HEK293T (cell line): ENCODE data around the gene MAGIX.

ENCODE experiments used
- CTCF ChIA-PET: fragments of 350-600 bp; formaldehyde crosslinking; extraction: SDS; loops from one replicate; lab custom pipeline; 2021; ENCODE audit warnings: antibody characterized with exemption, inconsistent platforms; lab: Yijun Ruan, JAX
- POLR2A ChIA-PET: fragments of 350-600 bp; formaldehyde crosslinking; extraction: SDS; loops from one replicate; lab custom pipeline; 2020; ENCODE audit warnings: antibody characterized with exemption, inconsistent platforms; lab: Yijun Ruan, JAX
- DNase-seq: peaks from one replicate; pipeline ENCODE4 v3.0.0; 2012; ENCODE audit warnings: mixed read lengths; ENCODE audit errors: extremely low spot score
- ARNT ChIP-seq: fragments of 450-650 bp; IDR thresholded peaks from 2 replicates; pipeline ENCODE4 v1.6.1; 2017; ENCODE audit warnings: mild to moderate bottlenecking
- BHLHE40 ChIP-seq: fragments of 450-650 bp; IDR thresholded peaks from 2 replicates; pipeline ENCODE4 v1.6.1; 2016; ENCODE audit warnings: mild to moderate bottlenecking, moderate library complexity, borderline replicate concordance
- CTBP1 ChIP-seq: fragments of 450-650 bp; IDR thresholded peaks from 2 replicates; pipeline ENCODE4 v1.6.1; 2016; ENCODE audit warnings: borderline replicate concordance
- ELF4 ChIP-seq: fragments of 450-650 bp; IDR thresholded peaks from 2 replicates; pipeline ENCODE4 v1.6.1; 2017; ENCODE audit warnings: antibody characterized with exemption
- FOXA1 ChIP-seq: fragments of 450-650 bp; IDR thresholded peaks from 2 replicates; pipeline ENCODE4 v1.6.1; 2016; ENCODE audit warnings: mild to moderate bottlenecking
- FOXK2 ChIP-seq: fragments of 450-650 bp; IDR thresholded peaks from 2 replicates; pipeline ENCODE4 v1.6.1; 2016; ENCODE audit warnings: mild to moderate bottlenecking
- FOXM1 ChIP-seq: fragments of 450-650 bp; IDR thresholded peaks from 2 replicates; pipeline ENCODE4 v1.6.1; 2017; ENCODE audit warnings: mild to moderate bottlenecking, borderline replicate concordance
- HDGF ChIP-seq: fragments of 450-650 bp; IDR thresholded peaks from 2 replicates; pipeline ENCODE4 v1.6.1; 2017; ENCODE audit warnings: antibody characterized with exemption, borderline replicate concordance
- L3MBTL2 ChIP-seq: fragments of 450-650 bp; conservative IDR thresholded peaks from 2 replicates; pipeline ENCODE4 v1.6.1; 2016; ENCODE audit warnings: mild to moderate bottlenecking
- LEF1 ChIP-seq: fragments of 450-650 bp; IDR thresholded peaks from 2 replicates; pipeline ENCODE4 v1.6.1; 2017; ENCODE audit warnings: mild to moderate bottlenecking, borderline replicate concordance
- NFRKB ChIP-seq: fragments of 450-650 bp; IDR thresholded peaks from 2 replicates; pipeline ENCODE4 v1.6.1; 2016; ENCODE audit warnings: mild to moderate bottlenecking, moderate library complexity
- SP1 ChIP-seq: fragments of 450-650 bp; IDR thresholded peaks from 2 replicates; pipeline ENCODE4 v1.6.1; 2017
- SUZ12 ChIP-seq: fragments of 450-650 bp; IDR thresholded peaks from 2 replicates; pipeline ENCODE4 v1.6.1; 2016; ENCODE audit warnings: mild to moderate bottlenecking
- TARDBP ChIP-seq: fragments of 450-650 bp; IDR thresholded peaks from 2 replicates; pipeline ENCODE4 v1.6.1; 2016
- ZNF384 ChIP-seq: fragments of 450-650 bp; IDR thresholded peaks from 2 replicates; pipeline ENCODE4 v1.6.1; 2016
- TF ChIP-seq, protein P1 (sequence below): fragments of 450-650 bp; IDR thresholded peaks from 2 replicates; pipeline ENCODE4 v1.6.1; 2016

MAGIX gene

DNA sequence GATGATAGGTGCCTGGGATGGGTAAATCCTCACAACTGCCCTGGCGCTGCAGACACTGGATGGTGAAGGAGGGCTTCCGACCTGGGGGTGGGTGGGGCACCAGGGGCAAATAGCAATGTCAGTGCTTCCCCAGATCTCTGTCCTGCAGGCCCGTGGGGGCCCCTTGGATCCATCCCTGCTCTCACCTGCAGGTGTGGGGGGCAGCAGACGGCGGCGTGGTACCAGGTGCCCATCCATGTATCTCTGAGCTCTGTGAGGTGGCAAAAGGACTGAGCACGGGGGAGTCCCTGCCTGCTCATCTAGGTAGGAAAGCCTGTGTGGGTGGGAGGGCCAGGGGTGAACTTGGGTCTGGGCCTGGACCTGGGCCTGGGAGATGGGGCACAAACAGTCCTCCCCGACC lies 44.0 kb downstream of the MAGIX start:
- no peak for TF ChIP-seq LEF1
- TF ChIP-seq FOXA1, result no peak
- CTCF ChIA-PET, result no interaction called here
- no peak for DNase-seq
- POLR2A ChIA-PET, result interaction anchor here (0.8 kb wide), 1 partner anchor 29 kb away, joined by 3 read pairs; the partner anchor contains the start of gene CCDC22

DNA sequence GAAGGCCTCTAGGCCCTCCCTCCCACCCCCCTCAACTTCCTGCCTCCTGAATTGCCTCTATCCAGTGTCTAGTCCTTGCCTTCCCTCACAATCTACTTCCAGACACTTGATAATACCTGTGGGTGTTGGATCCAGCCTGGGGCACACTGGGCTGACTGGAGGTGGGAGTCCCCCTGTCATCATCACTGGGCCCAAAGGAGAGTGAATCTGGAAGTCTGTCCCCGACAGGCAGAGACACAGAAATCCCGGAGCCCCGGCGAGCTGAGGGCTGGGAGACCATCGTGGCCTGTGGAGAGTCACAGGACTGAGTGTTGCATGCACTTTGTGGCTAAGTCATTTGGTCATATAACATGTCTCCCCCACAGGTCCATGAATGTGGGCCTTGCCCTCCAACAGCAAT lies 45.8 kb downstream of the MAGIX start:
- CTCF ChIA-PET, result no interaction called here
- DNase-seq, result no peak
- POLR2A ChIA-PET, result no interaction called here

DNA sequence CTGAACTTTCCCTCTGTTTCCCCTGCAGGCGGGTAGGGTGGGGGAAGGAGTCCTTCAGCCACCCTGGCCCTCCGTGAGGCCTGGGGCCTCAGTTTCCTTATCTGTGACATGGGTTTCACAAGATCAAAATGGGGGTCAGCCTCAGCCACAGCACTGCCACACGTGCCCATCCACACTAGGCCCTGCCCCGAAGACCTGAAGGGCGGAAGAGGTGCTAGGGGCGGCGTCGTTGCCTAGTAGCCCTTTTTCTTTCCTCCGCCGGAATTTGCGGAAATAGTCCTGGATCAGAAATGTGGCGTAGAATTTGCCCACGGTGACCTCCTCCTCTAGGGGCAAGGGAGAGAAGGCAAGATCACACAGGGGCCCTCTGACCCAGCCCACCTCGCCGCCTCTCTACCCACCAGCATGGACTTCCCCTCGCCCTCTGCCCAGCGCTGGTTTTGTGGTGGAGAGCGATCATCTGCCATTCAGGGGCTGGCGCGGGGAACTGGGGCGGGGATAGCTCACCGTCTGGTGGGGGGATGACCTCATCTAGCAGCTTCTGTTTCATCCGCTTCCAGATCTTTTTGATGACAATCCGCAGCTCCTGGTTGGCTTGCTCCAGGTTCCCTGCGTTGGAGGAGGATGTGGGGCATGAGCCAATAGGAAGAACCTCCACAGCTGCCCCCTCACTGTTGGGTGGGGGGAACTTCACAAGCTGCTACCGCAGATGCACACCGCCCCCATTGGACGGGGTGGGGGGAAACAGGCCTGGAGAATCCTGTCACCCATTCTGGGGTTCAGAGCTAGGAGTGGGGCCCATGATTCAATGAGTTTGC lies 47.1 kb downstream of the MAGIX start:
- no peak for DNase-seq
- CTCF ChIA-PET, result no interaction called here
- no peak for TF ChIP-seq FOXM1
- no peak for TF ChIP-seq SP1
- TF ChIP-seq BHLHE40, result no peak
- TF ChIP-seq, protein P1, sequence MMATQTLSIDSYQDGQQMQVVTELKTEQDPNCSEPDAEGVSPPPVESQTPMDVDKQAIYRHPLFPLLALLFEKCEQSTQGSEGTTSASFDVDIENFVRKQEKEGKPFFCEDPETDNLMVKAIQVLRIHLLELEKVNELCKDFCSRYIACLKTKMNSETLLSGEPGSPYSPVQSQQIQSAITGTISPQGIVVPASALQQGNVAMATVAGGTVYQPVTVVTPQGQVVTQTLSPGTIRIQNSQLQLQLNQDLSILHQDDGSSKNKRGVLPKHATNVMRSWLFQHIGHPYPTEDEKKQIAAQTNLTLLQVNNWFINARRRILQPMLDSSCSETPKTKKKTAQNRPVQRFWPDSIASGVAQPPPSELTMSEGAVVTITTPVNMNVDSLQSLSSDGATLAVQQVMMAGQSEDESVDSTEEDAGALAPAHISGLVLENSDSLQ, result no peak
- TF ChIP-seq ARNT, result no peak
- TF ChIP-seq L3MBTL2, result no peak
- no peak for TF ChIP-seq ZNF384
- TF ChIP-seq LEF1, result no peak
- POLR2A ChIA-PET, result no interaction called here

More for the DNA sequence above, 45.8 kb downstream of the MAGIX start:
- no peak for TF ChIP-seq HDGF
- no peak for TF ChIP-seq LEF1
- TF ChIP-seq TARDBP, result no peak
- TF ChIP-seq BHLHE40, result no peak
- no peak for TF ChIP-seq FOXA1
- TF ChIP-seq, protein P1, result no peak
- TF ChIP-seq SP1, result no peak
- no peak for TF ChIP-seq CTBP1
- no peak for TF ChIP-seq L3MBTL2
- no peak for TF ChIP-seq ELF4
- no peak for TF ChIP-seq FOXK2
- TF ChIP-seq FOXM1, result no peak
- no peak for TF ChIP-seq ZNF384
- TF ChIP-seq ARNT, result no peak
- no peak for TF ChIP-seq NFRKB
- no peak for TF ChIP-seq SUZ12

DNA sequence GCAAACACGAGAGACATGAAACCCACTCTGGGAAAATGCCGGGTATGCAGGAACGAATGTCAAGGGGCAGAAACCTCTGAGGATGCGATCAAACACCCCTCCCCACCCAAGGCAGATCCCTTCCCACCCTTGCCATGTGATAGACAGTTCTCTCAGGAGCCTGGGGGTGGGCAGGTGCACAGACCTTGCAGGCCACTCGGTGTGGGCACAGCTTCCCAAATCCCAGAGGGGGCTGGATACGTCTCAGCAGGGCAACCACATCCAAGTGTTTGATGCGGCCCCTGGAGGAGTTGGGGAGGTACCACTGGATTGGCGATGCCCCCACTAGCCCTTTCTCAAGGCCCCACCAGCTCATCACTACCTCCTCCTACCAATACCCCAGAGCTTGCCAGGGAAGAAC lies 47.8 kb downstream of the MAGIX start:
- POLR2A ChIA-PET, result interaction anchor here (0.8 kb wide), 1 partner anchor 10 kb away, joined by 3 read pairs; the partner anchor contains the start of gene SYP
- CTCF ChIA-PET, result no interaction called here
- no peak for DNase-seq
- TF ChIP-seq BHLHE40, result no peak
- TF ChIP-seq ELF4, result no peak
- TF ChIP-seq FOXK2, result no peak
- no peak for TF ChIP-seq FOXA1
- TF ChIP-seq NFRKB, result no peak
- TF ChIP-seq HDGF, result no peak
- TF ChIP-seq TARDBP, result no peak
- TF ChIP-seq SP1, result no peak
- TF ChIP-seq LEF1, result no peak
- no peak for TF ChIP-seq L3MBTL2
- TF ChIP-seq CTBP1, result no peak

DNA sequence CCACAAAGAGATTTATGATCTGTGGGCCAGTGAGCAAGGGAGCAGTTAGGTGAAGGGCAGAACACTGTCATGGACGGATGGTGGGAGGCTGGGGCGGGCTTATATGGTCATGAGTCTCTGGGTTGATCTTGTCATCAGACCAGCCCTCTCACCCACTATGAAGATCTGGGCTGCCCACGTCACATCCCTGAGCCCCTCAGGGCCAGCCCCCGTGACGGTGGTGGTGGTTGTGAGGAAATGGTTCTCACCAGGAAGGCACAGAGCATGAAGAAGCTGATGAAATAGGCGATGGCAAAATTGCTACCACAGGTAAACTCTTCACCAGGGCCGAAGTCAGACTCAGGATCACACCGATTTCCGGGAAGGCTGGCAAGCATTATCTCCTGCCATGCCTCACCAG lies 48.5 kb downstream of the MAGIX start:
- no peak for DNase-seq
- ChIA-PET POLR2A (interaction anchor here (0.8 kb wide), 1 partner anchor 11 kb away, joined by 3 read pairs; the partner anchor contains the start of gene SYP), CTCF (no interaction called here)
- TF ChIP-seq NFRKB, result no peak
- TF ChIP-seq FOXK2, result no peak
- no peak for TF ChIP-seq FOXA1
- no peak for TF ChIP-seq ZNF384
- TF ChIP-seq SUZ12, result no peak
- no peak for TF ChIP-seq ELF4
- no peak for TF ChIP-seq L3MBTL2
- TF ChIP-seq ARNT, result no peak
- TF ChIP-seq LEF1, result no peak
- no peak for TF ChIP-seq HDGF
- TF ChIP-seq FOXM1, result no peak

DNA sequence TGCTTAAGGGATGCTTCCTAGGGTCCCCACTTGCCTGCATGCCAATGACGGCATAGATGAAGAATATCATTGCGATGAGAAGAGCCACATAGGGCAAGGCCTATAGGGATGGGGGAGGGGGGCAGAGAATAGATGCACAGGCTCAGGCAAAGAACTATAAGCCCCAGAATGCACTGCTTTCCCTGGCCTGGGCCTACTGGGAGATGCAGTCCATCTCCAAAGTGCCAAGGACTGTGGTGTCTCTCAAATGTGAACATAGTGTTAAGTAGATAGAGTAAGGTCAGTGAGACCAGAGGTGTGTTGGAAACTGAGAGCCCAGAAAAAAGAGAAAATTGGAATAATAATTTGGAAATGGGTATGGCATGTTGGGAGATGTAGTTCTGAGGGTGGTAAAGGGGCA lies 49.7 kb downstream of the MAGIX start:
- DNase-seq, result no peak
- no peak for TF ChIP-seq TARDBP
- TF ChIP-seq FOXA1, result no peak
- no peak for TF ChIP-seq ELF4
- TF ChIP-seq FOXM1, result no peak
- TF ChIP-seq L3MBTL2, result no peak
- TF ChIP-seq NFRKB, result no peak
- TF ChIP-seq, protein P1, result no peak
- TF ChIP-seq FOXK2, result no peak
- TF ChIP-seq ZNF384, result no peak
- TF ChIP-seq SP1, result no peak
- no peak for TF ChIP-seq BHLHE40
- CTCF ChIA-PET, result no interaction called here
- POLR2A ChIA-PET, result no interaction called here

DNA sequence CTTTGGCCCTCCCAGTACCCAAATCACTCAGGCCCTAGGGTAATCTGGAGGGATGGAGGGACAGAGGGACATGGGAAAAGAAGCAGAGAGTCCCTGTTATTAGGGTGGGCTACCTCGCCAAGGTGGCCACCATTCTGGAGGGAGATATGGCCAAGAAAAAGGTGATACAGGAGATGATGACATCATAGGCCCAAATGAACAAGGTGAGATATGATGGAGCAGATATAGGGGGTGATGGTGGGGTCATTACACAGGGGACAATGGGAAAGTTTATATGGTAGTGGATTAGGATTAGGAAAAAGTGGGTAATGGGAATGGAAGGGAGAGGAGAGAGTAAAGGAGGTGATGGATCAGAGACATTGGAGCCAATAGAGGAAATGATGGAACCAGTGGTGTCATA lies 50.3 kb downstream of the MAGIX start:
- CTCF ChIA-PET, result no interaction called here
- no peak for DNase-seq
- POLR2A ChIA-PET, result no interaction called here
- no peak for TF ChIP-seq FOXA1
- TF ChIP-seq BHLHE40, result no peak
- TF ChIP-seq CTBP1, result no peak
- no peak for TF ChIP-seq FOXM1
- TF ChIP-seq L3MBTL2, result no peak
- no peak for TF ChIP-seq ELF4
- TF ChIP-seq LEF1, result no peak
- no peak for TF ChIP-seq TARDBP
- TF ChIP-seq ZNF384, result no peak
- TF ChIP-seq, protein P1, result no peak
- TF ChIP-seq NFRKB, result no peak
- no peak for TF ChIP-seq FOXK2
- TF ChIP-seq HDGF, result no peak
- no peak for TF ChIP-seq SP1
- no peak for TF ChIP-seq ARNT
- no peak for TF ChIP-seq SUZ12
